ENCODE measurements around the gene BDP1.
A peak's percentile ranks its signal among the peaks of the same experiment; 100 is the strongest.
"Not testable (repeated sequence)": the region's sequence is repeated elsewhere in the genome, so short reads cannot be mapped to it uniquely, and the experiment has no call there.

BDP1 gene

DNA sequence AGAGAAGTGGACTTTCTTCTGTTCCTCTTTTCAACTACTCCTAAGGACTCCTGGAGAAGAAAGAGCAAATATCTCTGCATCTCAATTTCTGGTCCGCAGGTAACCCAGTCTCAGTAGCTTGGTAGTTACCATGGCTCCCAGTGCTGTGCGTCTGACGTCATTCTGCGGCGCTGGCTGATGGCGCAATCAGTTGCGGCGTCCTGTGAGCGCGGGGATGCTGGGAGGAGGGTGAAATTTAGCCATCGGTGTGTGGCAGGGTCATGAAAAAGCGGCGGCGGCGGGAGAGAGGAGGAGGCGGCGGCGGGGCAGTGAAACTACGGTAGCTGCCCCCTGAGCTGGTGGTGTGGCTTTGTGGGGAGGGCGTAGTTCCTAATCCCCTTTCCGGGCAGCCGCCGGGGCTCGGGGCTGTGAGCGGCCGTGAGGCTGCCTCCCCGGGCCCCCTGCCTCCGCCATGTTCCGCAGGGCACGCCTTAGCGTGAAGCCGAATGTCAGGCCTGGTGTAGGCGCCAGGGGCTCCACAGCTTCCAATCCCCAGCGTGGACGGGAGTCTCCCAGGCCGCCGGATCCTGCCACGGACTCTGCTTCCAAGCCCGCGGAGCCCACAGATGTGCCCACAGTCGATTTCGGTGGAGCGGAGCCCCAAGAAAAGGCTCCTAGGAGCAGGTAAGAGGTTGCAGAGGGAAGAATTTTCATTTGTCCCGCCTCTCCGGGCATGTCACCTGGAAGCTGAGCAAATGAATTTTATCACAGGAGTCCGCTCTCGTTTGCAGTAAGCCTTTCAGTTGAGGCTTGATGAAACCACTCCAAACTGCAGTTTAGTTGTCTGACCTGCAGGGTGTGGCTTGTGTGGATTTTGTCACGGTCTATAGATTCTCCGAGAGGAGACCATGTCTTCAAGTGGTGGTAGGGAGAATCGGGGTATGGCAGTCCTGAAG lies at the start of gene BDP1:
TSS of gene BDP1 (plus strand) at position 225 of the 935 bp plus-strand sequence. CDS start at position 452, 227 bp downstream.
- Histone ChIP-seq H3K9me3 (ENCODE audit: control insufficient read depth in 2 of 2, low read length in 2 of 2) (no peaks in the 10 kb centered on the region), H3K27ac (ENCODE audit: low read depth in 2 of 2, low read length in 2 of 2) (peak within 1 kb of the TSS; percentile 89), H3K36me3 (ENCODE audit: control insufficient read depth in 2 of 2, insufficient read depth in 2 of 2, low read length in 2 of 2) (peaks cover 11 to 17% of the 10 kb centered on the region in 2 donors), H3K27me3 (ENCODE audit: control insufficient read depth in 2 of 2, insufficient read depth in 2 of 2, low read length in 2 of 2) (no peaks in the 10 kb centered on the region), H3K9ac (ENCODE audit: low read depth in 1 of 2, low read length in 2 of 2) (peak within 1 kb of the TSS; percentile 85 to 95), H3K4me1 (ENCODE audit: control insufficient read depth in 2 of 2, insufficient read depth in 2 of 2, low read length in 2 of 2) (peaks cover 5 to 10% of the 10 kb centered on the region in 2 donors), H3K4me3 (ENCODE audit: low read length in 2 of 2) (peak within 1 kb of the TSS; percentile 95 to 98)

- not testable (repeated sequence) for H3K9me3 ChIP-seq (ENCODE audit: control insufficient read depth in 2 of 2, low read length in 2 of 2); H3K4me1 ChIP-seq (ENCODE audit: control insufficient read depth in 2 of 2, insufficient read depth in 2 of 2, low read length in 2 of 2); H3K27me3 ChIP-seq (ENCODE audit: control insufficient read depth in 2 of 2, insufficient read depth in 2 of 2, low read length in 2 of 2); H3K4me3 ChIP-seq (ENCODE audit: low read length in 2 of 2); H3K9ac ChIP-seq (ENCODE audit: low read depth in 1 of 2, low read length in 2 of 2); H3K27ac ChIP-seq (ENCODE audit: low read depth in 2 of 2, low read length in 2 of 2); H3K36me3 ChIP-seq (ENCODE audit: control insufficient read depth in 2 of 2, insufficient read depth in 2 of 2, low read length in 2 of 2)
Measured at GRCh38 chr5:71410088-71410487, 45.4 kb upstream of the BDP1 start.

- not testable (repeated sequence) for H3K4me3 ChIP-seq (ENCODE audit: low read length in 2 of 2); H3K27ac ChIP-seq (ENCODE audit: low read depth in 2 of 2, low read length in 2 of 2); H3K9ac ChIP-seq (ENCODE audit: low read depth in 1 of 2, low read length in 2 of 2); H3K4me1 ChIP-seq (ENCODE audit: control insufficient read depth in 2 of 2, insufficient read depth in 2 of 2, low read length in 2 of 2); H3K9me3 ChIP-seq (ENCODE audit: control insufficient read depth in 2 of 2, low read length in 2 of 2); H3K27me3 ChIP-seq (ENCODE audit: control insufficient read depth in 2 of 2, insufficient read depth in 2 of 2, low read length in 2 of 2); H3K36me3 ChIP-seq (ENCODE audit: control insufficient read depth in 2 of 2, insufficient read depth in 2 of 2, low read length in 2 of 2)
Measured at GRCh38 chr5:71415626-71416025, 39.8 kb upstream of the BDP1 start.

GRCh38 chr5:71418026-71418425 lies 37.4 kb upstream of the BDP1 start:
- H3K36me3 ChIP-seq (ENCODE audit: control insufficient read depth in 2 of 2, insufficient read depth in 2 of 2, low read length in 2 of 2); H3K27me3 ChIP-seq (ENCODE audit: control insufficient read depth in 2 of 2, insufficient read depth in 2 of 2, low read length in 2 of 2); H3K9ac ChIP-seq (ENCODE audit: low read depth in 1 of 2, low read length in 2 of 2); H3K4me1 ChIP-seq (ENCODE audit: control insufficient read depth in 2 of 2, insufficient read depth in 2 of 2, low read length in 2 of 2); H3K4me3 ChIP-seq (ENCODE audit: low read length in 2 of 2); H3K27ac ChIP-seq (ENCODE audit: low read depth in 2 of 2, low read length in 2 of 2); H3K9me3 ChIP-seq (ENCODE audit: control insufficient read depth in 2 of 2, low read length in 2 of 2): not testable (repeated sequence)

DNA sequence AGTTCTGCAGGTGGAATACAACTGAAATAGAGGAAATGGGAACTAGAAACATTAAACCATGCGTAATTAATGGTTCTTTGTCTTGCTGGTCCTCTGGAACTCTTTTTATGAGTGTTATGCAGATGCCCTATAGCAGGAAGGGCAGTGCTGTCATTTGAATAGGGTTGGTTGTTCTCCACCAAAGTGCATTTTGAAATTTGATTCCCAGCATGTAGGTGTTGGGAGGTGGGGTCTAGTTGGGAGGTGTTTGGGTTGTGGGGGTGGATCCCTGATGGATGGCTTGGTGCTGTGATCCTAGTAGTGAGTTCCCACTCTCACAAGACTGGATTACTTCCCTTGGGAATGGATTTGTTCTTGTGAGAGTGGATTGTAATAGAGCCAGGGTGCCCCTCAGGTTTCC lies 34.2 kb upstream of the BDP1 start:
- not testable (repeated sequence) for H3K27ac ChIP-seq (ENCODE audit: low read depth in 2 of 2, low read length in 2 of 2); H3K36me3 ChIP-seq (ENCODE audit: control insufficient read depth in 2 of 2, insufficient read depth in 2 of 2, low read length in 2 of 2); H3K9me3 ChIP-seq (ENCODE audit: control insufficient read depth in 2 of 2, low read length in 2 of 2); H3K4me3 ChIP-seq (ENCODE audit: low read length in 2 of 2); H3K27me3 ChIP-seq (ENCODE audit: control insufficient read depth in 2 of 2, insufficient read depth in 2 of 2, low read length in 2 of 2); H3K9ac ChIP-seq (ENCODE audit: low read depth in 1 of 2, low read length in 2 of 2); H3K4me1 ChIP-seq (ENCODE audit: control insufficient read depth in 2 of 2, insufficient read depth in 2 of 2, low read length in 2 of 2)

GRCh38 chr5:71423896-71424295 lies 31.6 kb upstream of the BDP1 start:
- H3K4me1 ChIP-seq (ENCODE audit: control insufficient read depth in 2 of 2, insufficient read depth in 2 of 2, low read length in 2 of 2); H3K9me3 ChIP-seq (ENCODE audit: control insufficient read depth in 2 of 2, low read length in 2 of 2); H3K27me3 ChIP-seq (ENCODE audit: control insufficient read depth in 2 of 2, insufficient read depth in 2 of 2, low read length in 2 of 2); H3K4me3 ChIP-seq (ENCODE audit: low read length in 2 of 2); H3K36me3 ChIP-seq (ENCODE audit: control insufficient read depth in 2 of 2, insufficient read depth in 2 of 2, low read length in 2 of 2); H3K9ac ChIP-seq (ENCODE audit: low read depth in 1 of 2, low read length in 2 of 2); H3K27ac ChIP-seq (ENCODE audit: low read depth in 2 of 2, low read length in 2 of 2): not testable (repeated sequence)

DNA sequence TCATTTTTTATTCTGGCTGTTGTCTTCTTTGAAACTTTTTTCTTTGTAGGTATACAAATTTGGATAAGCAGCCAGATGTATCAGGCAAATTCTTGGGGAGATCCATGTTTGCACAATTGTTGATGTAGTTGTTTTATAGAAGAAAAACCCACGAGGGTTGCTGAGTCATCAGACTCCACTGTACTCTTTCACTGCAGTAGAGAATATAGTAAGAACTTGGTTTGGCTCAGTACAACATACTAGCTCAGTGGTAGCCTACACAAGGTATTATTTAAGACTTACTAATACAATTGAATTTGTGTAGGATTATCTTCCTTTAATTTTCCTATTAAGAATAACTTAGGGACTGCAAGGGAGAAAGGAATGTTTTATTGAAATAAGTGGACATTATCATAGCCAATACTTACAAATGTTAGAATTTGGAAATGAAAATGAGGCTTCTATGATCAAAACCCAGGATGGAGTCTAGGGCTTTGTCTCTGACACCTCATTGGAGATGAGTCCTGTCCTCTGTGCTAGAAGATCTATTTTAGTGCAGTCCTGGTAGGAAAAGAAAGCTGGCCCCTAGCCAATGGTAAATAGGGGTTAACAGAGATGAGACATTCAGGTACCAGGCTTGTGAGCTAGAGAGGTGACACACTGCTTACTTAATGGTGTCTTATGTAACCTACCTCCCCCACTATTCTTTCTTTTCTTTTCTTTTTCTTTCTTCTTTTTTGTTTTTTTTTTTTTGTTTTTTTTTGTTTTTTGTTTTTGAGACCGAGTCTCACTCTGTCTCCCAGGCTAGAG lies 28.6 kb upstream of the BDP1 start:
- not testable (repeated sequence) for H3K4me3 ChIP-seq (ENCODE audit: low read length in 2 of 2); H3K27me3 ChIP-seq (ENCODE audit: control insufficient read depth in 2 of 2, insufficient read depth in 2 of 2, low read length in 2 of 2); H3K27ac ChIP-seq (ENCODE audit: low read depth in 2 of 2, low read length in 2 of 2); H3K9ac ChIP-seq (ENCODE audit: low read depth in 1 of 2, low read length in 2 of 2); H3K4me1 ChIP-seq (ENCODE audit: control insufficient read depth in 2 of 2, insufficient read depth in 2 of 2, low read length in 2 of 2); H3K36me3 ChIP-seq (ENCODE audit: control insufficient read depth in 2 of 2, insufficient read depth in 2 of 2, low read length in 2 of 2); H3K9me3 ChIP-seq (ENCODE audit: control insufficient read depth in 2 of 2, low read length in 2 of 2)

- H3K9ac ChIP-seq (ENCODE audit: low read depth in 1 of 2, low read length in 2 of 2); H3K4me1 ChIP-seq (ENCODE audit: control insufficient read depth in 2 of 2, insufficient read depth in 2 of 2, low read length in 2 of 2); H3K9me3 ChIP-seq (ENCODE audit: control insufficient read depth in 2 of 2, low read length in 2 of 2): not testable (repeated sequence)
Measured at GRCh38 chr5:71432410-71432809, 23.0 kb upstream of the BDP1 start.

DNA sequence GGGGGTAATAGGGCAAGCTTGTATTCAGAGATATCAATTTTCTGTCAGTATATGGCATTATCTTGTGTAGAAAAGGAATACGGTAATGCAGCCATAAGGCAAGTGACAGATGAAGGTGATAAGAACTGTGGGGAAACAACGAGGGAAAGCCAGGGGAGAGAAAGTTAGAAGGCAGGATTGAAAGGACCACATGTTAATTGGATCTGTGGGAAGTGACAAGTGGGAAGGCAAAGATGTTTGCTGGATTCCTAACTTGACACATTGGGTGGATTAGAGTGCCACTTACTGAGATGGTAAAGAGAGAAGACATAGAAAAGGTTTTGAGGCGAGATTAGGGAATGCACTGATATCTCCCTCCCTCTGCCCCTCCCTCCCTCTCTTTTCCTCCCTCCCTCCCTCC lies 20.6 kb upstream of the BDP1 start:
- H3K36me3 ChIP-seq (ENCODE audit: control insufficient read depth in 2 of 2, insufficient read depth in 2 of 2, low read length in 2 of 2); H3K9me3 ChIP-seq (ENCODE audit: control insufficient read depth in 2 of 2, low read length in 2 of 2); H3K9ac ChIP-seq (ENCODE audit: low read depth in 1 of 2, low read length in 2 of 2); H3K27me3 ChIP-seq (ENCODE audit: control insufficient read depth in 2 of 2, insufficient read depth in 2 of 2, low read length in 2 of 2); H3K4me3 ChIP-seq (ENCODE audit: low read length in 2 of 2); H3K27ac ChIP-seq (ENCODE audit: low read depth in 2 of 2, low read length in 2 of 2); H3K4me1 ChIP-seq (ENCODE audit: control insufficient read depth in 2 of 2, insufficient read depth in 2 of 2, low read length in 2 of 2): not testable (repeated sequence)

More at GRCh38 chr5:71432410-71432809, 23.0 kb upstream of the BDP1 start:
- H3K27ac ChIP-seq (ENCODE audit: low read depth in 2 of 2, low read length in 2 of 2); H3K36me3 ChIP-seq (ENCODE audit: control insufficient read depth in 2 of 2, insufficient read depth in 2 of 2, low read length in 2 of 2); H3K4me3 ChIP-seq (ENCODE audit: low read length in 2 of 2); H3K27me3 ChIP-seq (ENCODE audit: control insufficient read depth in 2 of 2, insufficient read depth in 2 of 2, low read length in 2 of 2): not testable (repeated sequence)

DNA sequence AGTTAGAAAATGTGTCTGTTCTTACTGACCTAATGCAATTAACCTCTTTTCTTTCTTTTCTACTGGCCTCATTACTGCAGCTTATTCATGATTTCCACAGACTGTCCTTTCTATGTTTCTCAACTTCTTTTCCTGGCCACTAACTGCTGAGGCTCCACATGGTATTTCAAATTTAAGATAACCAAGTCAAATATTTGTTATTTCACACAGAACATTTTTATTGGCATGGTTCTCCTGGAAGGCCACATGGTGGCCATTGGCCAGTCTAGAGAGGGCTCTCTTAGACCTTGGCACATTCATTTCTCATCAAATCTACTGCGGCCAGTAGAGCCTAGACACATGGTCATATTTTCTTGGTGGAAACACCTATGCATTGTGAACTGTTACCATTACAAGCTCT lies 13.9 kb upstream of the BDP1 start:
- H3K9me3 ChIP-seq (ENCODE audit: control insufficient read depth in 2 of 2, low read length in 2 of 2); H3K36me3 ChIP-seq (ENCODE audit: control insufficient read depth in 2 of 2, insufficient read depth in 2 of 2, low read length in 2 of 2); H3K27ac ChIP-seq (ENCODE audit: low read depth in 2 of 2, low read length in 2 of 2); H3K4me1 ChIP-seq (ENCODE audit: control insufficient read depth in 2 of 2, insufficient read depth in 2 of 2, low read length in 2 of 2); H3K27me3 ChIP-seq (ENCODE audit: control insufficient read depth in 2 of 2, insufficient read depth in 2 of 2, low read length in 2 of 2); H3K4me3 ChIP-seq (ENCODE audit: low read length in 2 of 2); H3K9ac ChIP-seq (ENCODE audit: low read depth in 1 of 2, low read length in 2 of 2): not testable (repeated sequence)
